MM.1S (cell line): Measurements from ENCODE around the gene RFPL1.

Experiments
- DNase-seq: peaks from one replicate; pipeline ENCODE4 v3.0.0-alpha.2; 2015
- H2AFZ ChIP-seq: fragments of 300-600 bp; sonication (generic); 2 replicates; pipeline ENCODE4 v1.6.0; 2016; ENCODE audit warnings: antibody characterized with exemption, low read length
- H3F3A ChIP-seq: fragments of 300-600 bp; sonication (generic); 2 replicates; pipeline ENCODE4 v1.6.1; 2016; ENCODE audit warnings: mild to moderate bottlenecking, antibody characterized with exemption, low read length, moderate library complexity, mixed read lengths; ENCODE audit not compliant: insufficient read depth
- H3K27ac ChIP-seq: fragments of 300-600 bp; sonication (generic); 2 replicates; pipeline ENCODE4 v1.5.1; 2016; ENCODE audit warnings: mild to moderate bottlenecking, low read length
- H3K27me3 ChIP-seq: fragments of 300-600 bp; sonication (generic); replicated peaks from 2 replicates; pipeline ENCODE4 v1.6.0; 2016; ENCODE audit warnings: low read length; ENCODE audit not compliant: insufficient read depth
- H3K36me3 ChIP-seq: fragments of 300-600 bp; sonication (generic); replicated peaks from 2 replicates; pipeline ENCODE4 v1.6.1; 2016; ENCODE audit warnings: mild to moderate bottlenecking, low read length, mixed read lengths; ENCODE audit not compliant: insufficient read depth
- H3K4me1 ChIP-seq: fragments of 300-600 bp; sonication (generic); 2 replicates; pipeline ENCODE4 v1.6.1; 2016; ENCODE audit warnings: low read length, mixed read lengths
- H3K4me2 ChIP-seq: fragments of 300-600 bp; sonication (generic); 2 replicates; pipeline ENCODE4 v1.6.0; 2016; ENCODE audit warnings: low read depth, low read length
- H3K4me3 ChIP-seq: fragments of 300-600 bp; sonication (generic); 2 replicates; pipeline ENCODE4 v1.5.1; 2016; ENCODE audit warnings: low read length, mixed read lengths
- H3K79me2 ChIP-seq: fragments of 300-600 bp; sonication (generic); 2 replicates; pipeline ENCODE4 v1.6.1; 2016; ENCODE audit warnings: mixed run types, low read length, mixed read lengths
- H3K9ac ChIP-seq: fragments of 300-600 bp; sonication (generic); 2 replicates; pipeline ENCODE4 v1.6.1; 2016; ENCODE audit warnings: low read length, mixed read lengths
- H3K9me2 ChIP-seq: fragments of 300-600 bp; sonication (generic); replicated peaks from 2 replicates; pipeline ENCODE4 v1.6.1; 2016; ENCODE audit warnings: mild to moderate bottlenecking, low read length, mixed read lengths; ENCODE audit not compliant: insufficient read depth
- H3K9me3 ChIP-seq: fragments of 300-600 bp; sonication (generic); replicated peaks from 2 replicates; pipeline ENCODE4 v1.6.1; 2016; ENCODE audit warnings: mild to moderate bottlenecking, low read length, mixed read lengths; ENCODE audit not compliant: insufficient read depth
- H4K20me1 ChIP-seq: fragments of 300-600 bp; sonication (generic); 2 replicates; pipeline ENCODE4 v1.6.1; 2016; ENCODE audit warnings: mild to moderate bottlenecking, low read length, moderate library complexity, mixed read lengths; ENCODE audit not compliant: insufficient read depth
- EZH2 ChIP-seq: fragments of 300-600 bp; sonication (generic); optimal IDR thresholded peaks from 2 replicates; pipeline ENCODE3; 2017; ENCODE audit warnings: low read depth, mild to moderate bottlenecking, antibody characterized with exemption, low read length, mixed read lengths
- EZH2phosphoT487 ChIP-seq: fragments of 300-600 bp; sonication (generic); IDR thresholded peaks from 2 replicates; pipeline ENCODE4 v1.6.1; 2018; ENCODE audit warnings: antibody characterized with exemption, low read length
- TF ChIP-seq, protein P1 (sequence below): fragments of 300-600 bp; sonication (generic); IDR thresholded peaks from 2 replicates; pipeline ENCODE4 v1.5.1; 2016; ENCODE audit warnings: antibody characterized with exemption, low read length, mixed read lengths

Gene RFPL1

DNA sequence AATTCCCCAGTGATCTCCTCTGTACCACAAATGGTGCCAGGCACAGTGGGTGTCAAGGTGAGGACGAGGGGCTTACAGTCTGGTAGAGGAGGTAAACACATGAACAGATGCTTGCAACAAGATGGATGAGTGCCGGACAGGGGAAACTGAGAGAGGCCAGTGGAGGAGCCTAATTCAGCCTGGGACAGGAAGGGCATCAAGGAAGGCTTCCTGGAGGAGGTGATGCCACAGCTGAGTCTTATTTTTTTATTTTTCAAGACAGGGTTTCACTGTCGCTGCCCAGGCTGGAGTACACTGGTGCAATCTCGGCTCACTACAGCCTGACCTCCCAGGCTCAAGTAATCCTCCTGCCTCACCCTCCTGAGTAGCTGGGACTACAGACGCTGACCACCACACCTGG is 22.9 kb downstream of the RFPL1 start:
- H3K9me2 ChIP-seq, result no peaks in the 10 kb centered on the region
- no peaks in the 10 kb centered on the region for H3F3A ChIP-seq
- no peak for DNase-seq
- no peaks in the 10 kb centered on the region for H3K27me3 ChIP-seq
- no peaks in the 10 kb centered on the region for H3K79me2 ChIP-seq
- H3K4me1 ChIP-seq, result no peaks in the 10 kb centered on the region
- TF ChIP-seq, protein P1, sequence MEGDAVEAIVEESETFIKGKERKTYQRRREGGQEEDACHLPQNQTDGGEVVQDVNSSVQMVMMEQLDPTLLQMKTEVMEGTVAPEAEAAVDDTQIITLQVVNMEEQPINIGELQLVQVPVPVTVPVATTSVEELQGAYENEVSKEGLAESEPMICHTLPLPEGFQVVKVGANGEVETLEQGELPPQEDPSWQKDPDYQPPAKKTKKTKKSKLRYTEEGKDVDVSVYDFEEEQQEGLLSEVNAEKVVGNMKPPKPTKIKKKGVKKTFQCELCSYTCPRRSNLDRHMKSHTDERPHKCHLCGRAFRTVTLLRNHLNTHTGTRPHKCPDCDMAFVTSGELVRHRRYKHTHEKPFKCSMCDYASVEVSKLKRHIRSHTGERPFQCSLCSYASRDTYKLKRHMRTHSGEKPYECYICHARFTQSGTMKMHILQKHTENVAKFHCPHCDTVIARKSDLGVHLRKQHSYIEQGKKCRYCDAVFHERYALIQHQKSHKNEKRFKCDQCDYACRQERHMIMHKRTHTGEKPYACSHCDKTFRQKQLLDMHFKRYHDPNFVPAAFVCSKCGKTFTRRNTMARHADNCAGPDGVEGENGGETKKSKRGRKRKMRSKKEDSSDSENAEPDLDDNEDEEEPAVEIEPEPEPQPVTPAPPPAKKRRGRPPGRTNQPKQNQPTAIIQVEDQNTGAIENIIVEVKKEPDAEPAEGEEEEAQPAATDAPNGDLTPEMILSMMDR, result no peak
- TF ChIP-seq EZH2phosphoT487 (no peak), EZH2 (no peak)
- H3K9me3 ChIP-seq, result no peaks in the 10 kb centered on the region
- H3K27ac ChIP-seq, result no peak overlapping the region
- H3K9ac ChIP-seq, result no peak overlapping the region
- no peaks in the 10 kb centered on the region for H3K36me3 ChIP-seq
- no peak overlapping the region for H3K4me3 ChIP-seq
- no peak overlapping the region for H2AFZ ChIP-seq
- H4K20me1 ChIP-seq, result no peaks in the 10 kb centered on the region
- H3K4me2 ChIP-seq, result no peak overlapping the region

DNA sequence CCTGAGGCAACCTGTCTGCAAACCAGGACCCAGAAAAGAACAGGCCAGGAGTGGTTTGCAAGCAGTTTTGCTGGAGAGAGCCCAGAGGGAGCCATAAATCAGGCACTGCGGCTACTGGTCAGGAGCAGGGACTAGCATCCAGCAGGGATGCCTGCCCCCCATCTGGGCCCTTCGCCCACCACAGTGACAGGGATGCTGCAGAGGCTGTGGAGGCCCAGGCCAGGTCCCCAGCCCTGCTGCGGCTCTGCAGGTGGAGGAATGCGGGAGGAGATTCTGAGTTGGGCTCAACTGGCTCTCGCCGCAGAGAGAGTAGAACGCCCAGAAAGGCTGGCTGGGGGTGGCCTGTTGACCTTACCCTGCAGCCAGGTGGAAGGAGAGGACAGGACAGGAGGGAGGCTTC is 25.2 kb downstream of the RFPL1 start:
- no peaks in the 10 kb centered on the region for H3K27me3 ChIP-seq
- H3F3A ChIP-seq, result no peaks in the 10 kb centered on the region
- TF ChIP-seq EZH2phosphoT487 (no peak), EZH2 (no peak)
- TF ChIP-seq, protein P1, result no peak
- no peak for DNase-seq
- H3K9me2 ChIP-seq, result no peaks in the 10 kb centered on the region
- H3K27ac ChIP-seq, result no peak overlapping the region
- no peaks in the 10 kb centered on the region for H3K79me2 ChIP-seq
- no peak overlapping the region for H2AFZ ChIP-seq
- no peak overlapping the region for H3K4me2 ChIP-seq
- no peaks in the 10 kb centered on the region for H3K4me1 ChIP-seq
- H4K20me1 ChIP-seq, result no peaks in the 10 kb centered on the region
- no peaks in the 10 kb centered on the region for H3K9me3 ChIP-seq
- H3K36me3 ChIP-seq, result no peaks in the 10 kb centered on the region
- no peak overlapping the region for H3K9ac ChIP-seq
- H3K4me3 ChIP-seq, result no peak overlapping the region

DNA sequence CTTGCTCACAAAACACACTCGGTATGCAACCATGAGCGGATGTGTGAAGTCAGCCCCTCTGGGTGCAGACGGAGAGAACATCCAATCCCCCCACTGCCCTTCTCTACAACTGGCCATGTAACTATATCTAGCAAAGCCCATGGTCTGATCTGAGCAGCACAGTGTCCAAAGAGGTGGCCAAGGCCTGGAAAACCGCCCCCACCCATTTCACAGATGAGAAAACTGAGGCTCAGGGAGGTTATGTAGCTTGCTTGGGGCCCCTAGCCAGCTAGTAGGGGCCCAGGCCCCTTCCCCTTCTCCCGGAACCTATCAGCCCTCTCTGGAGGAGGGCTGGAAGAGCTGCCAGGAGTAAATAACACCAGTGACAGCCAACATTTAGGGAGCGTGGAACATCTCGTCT is 26.2 kb downstream of the RFPL1 start:
- no peak overlapping the region for H3K4me2 ChIP-seq
- no peak overlapping the region for H2AFZ ChIP-seq
- no peak overlapping the region for H3K9ac ChIP-seq
- no peaks in the 10 kb centered on the region for H3K36me3 ChIP-seq
- no peak overlapping the region for H3K27ac ChIP-seq
- H3K9me2 ChIP-seq, result no peaks in the 10 kb centered on the region
- no peaks in the 10 kb centered on the region; the same call in 1 of the 2 replicates for H3K27me3 ChIP-seq
- no peaks in the 10 kb centered on the region for H3K79me2 ChIP-seq
- H3K4me3 ChIP-seq, result no peak overlapping the region
- TF ChIP-seq, protein P1, result no peak
- TF ChIP-seq EZH2phosphoT487 (no peak), EZH2 (no peak)
- no peaks in the 10 kb centered on the region for H3F3A ChIP-seq
- H3K4me1 ChIP-seq, result no peaks in the 10 kb centered on the region
- DNase-seq, result no peak
- no peaks in the 10 kb centered on the region for H4K20me1 ChIP-seq
- no peaks in the 10 kb centered on the region for H3K9me3 ChIP-seq

DNA sequence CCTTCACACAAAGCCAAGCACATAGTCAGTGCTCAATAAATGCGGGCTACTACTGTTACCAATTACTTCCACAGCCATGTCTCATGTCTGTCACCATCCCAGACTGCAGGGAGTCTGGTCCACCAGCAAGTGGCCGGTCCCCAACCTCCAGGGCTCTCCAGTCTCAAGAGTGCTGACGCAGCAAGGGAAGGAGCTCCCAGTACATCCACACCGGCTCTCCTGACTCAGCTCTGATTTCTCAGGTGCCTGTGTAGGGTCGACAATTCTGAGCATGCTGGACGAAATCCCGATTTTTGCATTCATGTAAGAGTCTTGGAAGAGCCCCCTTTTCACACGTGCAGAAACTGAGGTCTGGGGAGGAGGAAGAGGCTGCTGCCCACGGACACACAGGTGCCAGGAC is 31.4 kb downstream of the RFPL1 start:
- TF ChIP-seq EZH2, result no peak
- TF ChIP-seq, protein P1, result no peak
- TF ChIP-seq EZH2phosphoT487, result no peak
- no peaks in the 10 kb centered on the region for H3K79me2 ChIP-seq
- no peaks in the 10 kb centered on the region for H3F3A ChIP-seq
- H2AFZ ChIP-seq, result no peak overlapping the region
- H3K27me3 ChIP-seq, result peaks cover 30% of the 10 kb centered on the region
- no peaks in the 10 kb centered on the region for H3K9me2 ChIP-seq
- H3K9ac ChIP-seq, result no peak overlapping the region
- no peaks in the 10 kb centered on the region for H3K36me3 ChIP-seq
- H3K4me3 ChIP-seq, result no peak overlapping the region
- peak overlapping the region; percentile 41; the same call in 1 of the 2 replicates for H3K4me2 ChIP-seq
- no peak for DNase-seq
- H3K27ac ChIP-seq, result no peak overlapping the region
- H3K9me3 ChIP-seq, result no peaks in the 10 kb centered on the region
- H4K20me1 ChIP-seq, result no peaks in the 10 kb centered on the region
- H3K4me1 ChIP-seq, result no peaks in the 10 kb centered on the region
